GM23338 (cell line): ENCODE measurements around the gene TRAF3IP1. TPM values are rescaled to one million over a fixed set of nuclear protein-coding genes. Genes with fewer than 3 reads are reported as not detected.

Experiments used
- ATAC-seq: fragments of 200-7000 bp; cut with Tn5 transposase; 3 replicates; pipeline ENCODE4 v1.9.1; 2020
- DNase-seq: peaks from one replicate; pipeline ENCODE4 v3.0.0-alpha.2; 2015; ENCODE audit warnings: low spot score
- H2AFZ ChIP-seq: fragments of 200-600 bp; sonication (generic); 2 replicates; pipeline ENCODE4 v1.8.0; 2016; ENCODE audit warnings: antibody characterized with exemption, mild to moderate bottlenecking, moderate library complexity
- H3F3A ChIP-seq: fragments of 200-600 bp; sonication (generic); replicated peaks from 2 replicates; pipeline ENCODE4 v1.8.0; 2017; ENCODE audit warnings: antibody characterized with exemption, mixed run types, low read depth
- H3K27ac ChIP-seq: fragments of 200-600 bp; sonication (generic); 2 replicates; pipeline ENCODE4 v1.6.1; 2016; ENCODE audit warnings: low read depth
- H3K27me3 ChIP-seq: fragments of 200-600 bp; sonication (generic); 2 replicates; pipeline ENCODE4 v1.8.0; 2016; ENCODE audit warnings: mild to moderate bottlenecking, mixed run types, moderate library complexity; ENCODE audit not compliant: insufficient read depth
- H3K36me3 ChIP-seq: fragments of 200-600 bp; sonication (generic); 2 replicates; pipeline ENCODE4 v1.8.0; 2016; ENCODE audit warnings: mild to moderate bottlenecking; ENCODE audit not compliant: insufficient read depth
- H3K4me1 ChIP-seq: fragments of 200-600 bp; sonication (generic); 2 replicates; pipeline ENCODE4 v1.8.0; 2016; ENCODE audit warnings: mild to moderate bottlenecking, moderate library complexity; ENCODE audit not compliant: insufficient read depth
- H3K4me2 ChIP-seq: fragments of 200-600 bp; sonication (generic); 2 replicates; pipeline ENCODE4 v1.7.1; 2017; ENCODE audit warnings: mixed run types
- H3K4me3 ChIP-seq: fragments of 200-600 bp; sonication (generic); 2 replicates; pipeline ENCODE4 v1.6.1; 2016; ENCODE audit warnings: mixed run types
- H3K79me2 ChIP-seq: fragments of 200-600 bp; sonication (generic); replicated peaks from 2 replicates; pipeline ENCODE4 v1.8.0; 2017; ENCODE audit warnings: mild to moderate bottlenecking; ENCODE audit not compliant: insufficient read depth
- H3K9me2 ChIP-seq: fragments of 200-600 bp; sonication (generic); 2 replicates; pipeline ENCODE4 v1.8.0; 2017; ENCODE audit not compliant: insufficient read depth
- H4K20me1 ChIP-seq: fragments of 200-600 bp; sonication (generic); replicated peaks from 2 replicates; pipeline ENCODE4 v1.8.0; 2017; ENCODE audit warnings: mild to moderate bottlenecking; ENCODE audit not compliant: insufficient read depth
- H3K27ac Mint-ChIP-seq: 2 replicates; pipeline ENCODE4 v1.8.0; 2020; ENCODE audit warnings: inconsistent platforms, mild to moderate bottlenecking, moderate library complexity, mixed read lengths
- H3K27me3 Mint-ChIP-seq: 3 replicates; pipeline ENCODE4 v1.8.0; 2022; ENCODE audit warnings: low read depth, mild to moderate bottlenecking, moderate library complexity, mixed read lengths, inconsistent platforms; ENCODE audit not compliant: insufficient read depth, poor library complexity
- H3K36me3 Mint-ChIP-seq: 3 replicates; pipeline ENCODE4 v1.8.0; 2021; ENCODE audit warnings: low read depth, mild to moderate bottlenecking, inconsistent platforms, moderate library complexity, mixed read lengths
- H3K4me1 Mint-ChIP-seq: 3 replicates; pipeline ENCODE4 v1.8.0; 2020; ENCODE audit warnings: mild to moderate bottlenecking, inconsistent platforms, mixed read lengths
- H3K4me3 Mint-ChIP-seq: 3 replicates; pipeline ENCODE4 v1.8.0; 2021; ENCODE audit warnings: moderate library complexity, mild to moderate bottlenecking, inconsistent platforms, mixed read lengths
- H3K9me3 Mint-ChIP-seq: 3 replicates; pipeline ENCODE4 v1.8.0; 2020; ENCODE audit warnings: moderate library complexity, mild to moderate bottlenecking, inconsistent platforms, mixed read lengths
- CREB1 ChIP-seq: fragments of 250-450 bp; sonication (Bioruptor Pico); IDR thresholded peaks from 2 replicates; pipeline ENCODE4 v1.5.0; 2020; ENCODE audit warnings: low read depth, mild to moderate bottlenecking, moderate library complexity
- CTCF ChIP-seq, 2 experiments: fragments of 200-600 bp in 1 of 2; sonication (generic) in 1 of 2; conservative IDR thresholded peaks; 2 replicates each; pipeline versions ENCODE4 v1.5.1 to v1.6.1; 2016 to 2017; ENCODE audit warnings: antibody characterized with exemption in 2 of 2, low read depth in 2 of 2, mild to moderate bottlenecking in 2 of 2, moderate library complexity in 1 of 2
- ETS1 ChIP-seq: IDR thresholded peaks from 2 replicates; pipeline ENCODE4 v1.6.1; 2016; ENCODE audit warnings: antibody characterized with exemption
- EZH2phosphoT487 ChIP-seq: fragments of 200-600 bp; sonication (generic); IDR thresholded peaks from one replicate; pipeline ENCODE4 v1.8.1; 2018; ENCODE audit warnings: antibody characterized with exemption; ENCODE audit not compliant: unreplicated experiment
- JUNB ChIP-seq: IDR thresholded peaks from one replicate; pipeline ENCODE4 v1.6.1; 2016; ENCODE audit warnings: antibody characterized with exemption; ENCODE audit not compliant: unreplicated experiment
- NANOG ChIP-seq: IDR thresholded peaks from 2 replicates; pipeline ENCODE4 v1.6.1; 2016; ENCODE audit warnings: antibody characterized with exemption, borderline replicate concordance
- POLR2AphosphoS5 ChIP-seq: IDR thresholded peaks from 2 replicates; pipeline ENCODE4 v1.6.1; 2016; ENCODE audit warnings: antibody characterized with exemption, low read depth
- STAT1 ChIP-seq: IDR thresholded peaks from one replicate; pipeline ENCODE4 v1.6.1; 2016; ENCODE audit warnings: antibody characterized with exemption; ENCODE audit not compliant: unreplicated experiment
- polyA plus RNA-seq: library from polyadenylated mRNA; unstranded; fragments of >200 nt; fragmentation: Nextera tagmentation; extraction: Ambion mirVana; gene quantifications from 2 replicates; pipeline ENCODE4 v1.2.1, GENCODE V29; 2016
- total RNA-seq: library from RNA; depleted of rRNA; stranded (reverse); fragments of >200 nt; shearing (Covaris generic); gene quantifications from 2 replicates; pipeline ENCODE4 v1.2.3, GENCODE V29; 2014
- TF ChIP-seq, protein P1 (sequence below): IDR thresholded peaks from one replicate; pipeline ENCODE4 v1.6.1; 2018; ENCODE audit warnings: antibody characterized with exemption; ENCODE audit not compliant: unreplicated experiment

The TRAF3IP1 gene
- total and polyA plus RNA-seq, 2 experiments from 2014 or later: 12.5 to 20.7 TPM

- TF ChIP-seq EZH2phosphoT487 (no peak), CTCF (conservative IDR thresholded peaks at IDR 0.05; ENCODE audit: low read depth in 2 of 2) (peak; percentile 61 to 62), NANOG (no peak)
- Histone ChIP-seq H3K4me3 (no peak overlapping the region), H3K4me1 (no peaks in the 10 kb centered on the region; the same call in 1 of the 2 replicates), H2AFZ (no peak overlapping the region), H3F3A (no peaks in the 10 kb centered on the region), H4K20me1 (peaks cover 2% of the 10 kb centered on the region; the same call in 1 of the 2 replicates), H3K79me2 (no peaks in the 10 kb centered on the region; the same call in 1 of the 2 replicates), H3K9me2 (no peaks in the 10 kb centered on the region), H3K27ac (no peak overlapping the region), H3K27me3 (no peaks in the 10 kb centered on the region), H3K4me2 (no peak overlapping the region), H3K36me3 (no peaks in the 10 kb centered on the region)
- no peaks in the 10 kb centered on the region for H3K9me3 Mint-ChIP-seq
- H3K4me3 Mint-ChIP-seq: no peak overlapping the region; the same call in 2 of the 3 replicates
- peaks cover 8% of the 10 kb centered on the region; the same call in 1 of the 3 replicates for H3K4me1 Mint-ChIP-seq
- DNase-seq (peak; percentile 88), ATAC-seq (peak; percentile 93)
- H3K27ac Mint-ChIP-seq: no peak overlapping the region
- peaks cover 7% of the 10 kb centered on the region; the same call in 2 of the 3 replicates for H3K36me3 Mint-ChIP-seq
- H3K27me3 Mint-ChIP-seq: peaks cover 7% of the 10 kb centered on the region
These were observed 42.6 kb upstream of the TRAF3IP1 start for GRCh38 chr2:238277695-238278094.

- H3K27me3 ChIP-seq: no peaks in the 10 kb centered on the region
- Mint-ChIP-seq H3K27me3 (peaks cover 7% of the 10 kb centered on the region), H3K4me1 (peaks cover 12% of the 10 kb centered on the region), H3K36me3 (peaks cover 7% of the 10 kb centered on the region; the same call in 2 of the 3 replicates), H3K27ac (no peak overlapping the region), H3K9me3 (no peaks in the 10 kb centered on the region), H3K4me3 (no peak overlapping the region)
- H3K27ac ChIP-seq: no peak overlapping the region
- no peak for ATAC-seq
- H2AFZ ChIP-seq: no peak overlapping the region
- H4K20me1 ChIP-seq: peaks cover 2% of the 10 kb centered on the region; the same call in 1 of the 2 replicates
- H3K4me2 ChIP-seq: no peak overlapping the region
- no peaks in the 10 kb centered on the region for H3K9me2 ChIP-seq
- no peaks in the 10 kb centered on the region for H3K36me3 ChIP-seq
- no peak for TF ChIP-seq ETS1
- no peak for TF ChIP-seq POLR2AphosphoS5
- no peak for TF ChIP-seq EZH2phosphoT487
- no peak for TF ChIP-seq JUNB
- no peak for TF ChIP-seq CREB1 (CRISPR knock-in tag)
- TF ChIP-seq STAT1: no peak
- TF ChIP-seq NANOG: no peak
- TF ChIP-seq, protein P1, sequence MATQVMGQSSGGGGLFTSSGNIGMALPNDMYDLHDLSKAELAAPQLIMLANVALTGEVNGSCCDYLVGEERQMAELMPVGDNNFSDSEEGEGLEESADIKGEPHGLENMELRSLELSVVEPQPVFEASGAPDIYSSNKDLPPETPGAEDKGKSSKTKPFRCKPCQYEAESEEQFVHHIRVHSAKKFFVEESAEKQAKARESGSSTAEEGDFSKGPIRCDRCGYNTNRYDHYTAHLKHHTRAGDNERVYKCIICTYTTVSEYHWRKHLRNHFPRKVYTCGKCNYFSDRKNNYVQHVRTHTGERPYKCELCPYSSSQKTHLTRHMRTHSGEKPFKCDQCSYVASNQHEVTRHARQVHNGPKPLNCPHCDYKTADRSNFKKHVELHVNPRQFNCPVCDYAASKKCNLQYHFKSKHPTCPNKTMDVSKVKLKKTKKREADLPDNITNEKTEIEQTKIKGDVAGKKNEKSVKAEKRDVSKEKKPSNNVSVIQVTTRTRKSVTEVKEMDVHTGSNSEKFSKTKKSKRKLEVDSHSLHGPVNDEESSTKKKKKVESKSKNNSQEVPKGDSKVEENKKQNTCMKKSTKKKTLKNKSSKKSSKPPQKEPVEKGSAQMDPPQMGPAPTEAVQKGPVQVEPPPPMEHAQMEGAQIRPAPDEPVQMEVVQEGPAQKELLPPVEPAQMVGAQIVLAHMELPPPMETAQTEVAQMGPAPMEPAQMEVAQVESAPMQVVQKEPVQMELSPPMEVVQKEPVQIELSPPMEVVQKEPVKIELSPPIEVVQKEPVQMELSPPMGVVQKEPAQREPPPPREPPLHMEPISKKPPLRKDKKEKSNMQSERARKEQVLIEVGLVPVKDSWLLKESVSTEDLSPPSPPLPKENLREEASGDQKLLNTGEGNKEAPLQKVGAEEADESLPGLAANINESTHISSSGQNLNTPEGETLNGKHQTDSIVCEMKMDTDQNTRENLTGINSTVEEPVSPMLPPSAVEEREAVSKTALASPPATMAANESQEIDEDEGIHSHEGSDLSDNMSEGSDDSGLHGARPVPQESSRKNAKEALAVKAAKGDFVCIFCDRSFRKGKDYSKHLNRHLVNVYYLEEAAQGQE: no peak
- DNase-seq: no peak
- H3K79me2 ChIP-seq: no peaks in the 10 kb centered on the region; the same call in 1 of the 2 replicates
- no peaks in the 10 kb centered on the region for H3F3A ChIP-seq
- H3K4me3 ChIP-seq: no peak overlapping the region
- no peaks in the 10 kb centered on the region; the same call in 1 of the 2 replicates for H3K4me1 ChIP-seq
These were observed 41.5 kb upstream of the TRAF3IP1 start for GRCh38 chr2:238278626-238279323.
